Caco-2 (cell line): Measurements from ENCODE around the gene CEP83. TPM values are rescaled to one million over a fixed set of nuclear protein-coding genes. Genes with fewer than 3 reads are reported as not detected.

Experiments used
- BruUV-seq: library from RNA; stranded (reverse); fragments of 400-500 nt; replicated peaks from 2 replicates; lab custom pipeline; 2021; lab: Mats Ljungman, UMichigan
- CTCF ChIA-PET: fragments of 300-600 bp; sonication (Branson Sonifier 250); formaldehyde crosslinking; loops from one replicate; lab custom pipeline; 2022; ENCODE audit warnings: antibody characterized with exemption; lab: Charles Lee
- POLR2A ChIA-PET: fragments of 300-600 bp; sonication (Branson Sonifier 250); formaldehyde crosslinking; loops from one replicate; lab custom pipeline; 2022; ENCODE audit warnings: antibody characterized with exemption; lab: Charles Lee
- DNase-seq, 2 experiments: peaks; one replicate each; pipeline versions ENCODE4 v3.0.0 to v3.0.0-alpha.2; 2020 to 2022
- H3K27me3 ChIP-seq: replicated peaks from 2 replicates; pipeline ENCODE4 v1.6.0; 2011; ENCODE audit warnings: low read length; ENCODE audit not compliant: control insufficient read depth, insufficient read depth
- H3K36me3 ChIP-seq: 2 replicates; pipeline ENCODE4 v1.5.1; 2011; ENCODE audit warnings: low read length; ENCODE audit not compliant: control insufficient read depth, insufficient read depth
- H3K4me1 ChIP-seq: fragments of 250-450 bp; sonication (Bioruptor Pico); 2 replicates; pipeline ENCODE4 v1.5.1; 2020; ENCODE audit warnings: mild to moderate bottlenecking
- H3K4me3 ChIP-seq: 2 replicates; pipeline ENCODE4 v1.5.1; 2011; ENCODE audit warnings: low read depth, mild to moderate bottlenecking, control low read depth, low read length
- H3K9me3 ChIP-seq: fragments of 250-450 bp; sonication (Bioruptor Pico); 2 replicates; pipeline ENCODE4 v1.5.1; 2020; ENCODE audit warnings: mild to moderate bottlenecking, moderate library complexity
- H3K27ac Mint-ChIP-seq: one replicate; pipeline ENCODE4 v1.8.0; 2022; ENCODE audit warnings: mixed read lengths; ENCODE audit not compliant: unreplicated experiment
- H3K27me3 Mint-ChIP-seq: one replicate; pipeline ENCODE4 v1.8.0; 2022; ENCODE audit warnings: mixed read lengths; ENCODE audit not compliant: insufficient read depth, unreplicated experiment
- H3K36me3 Mint-ChIP-seq: one replicate; pipeline ENCODE4 v1.8.0; 2022; ENCODE audit warnings: mild to moderate bottlenecking, mixed read lengths; ENCODE audit not compliant: insufficient read depth, unreplicated experiment
- H3K4me1 Mint-ChIP-seq: one replicate; pipeline ENCODE4 v1.8.0; 2022; ENCODE audit warnings: low read depth, mixed read lengths; ENCODE audit not compliant: unreplicated experiment
- H3K4me3 Mint-ChIP-seq: one replicate; pipeline ENCODE4 v1.8.0; 2022; ENCODE audit warnings: mild to moderate bottlenecking, moderate library complexity, mixed read lengths; ENCODE audit not compliant: unreplicated experiment
- H3K9me3 Mint-ChIP-seq: one replicate; pipeline ENCODE4 v1.8.0; 2022; ENCODE audit warnings: mixed read lengths; ENCODE audit not compliant: unreplicated experiment
- CTCF ChIP-seq, 2 experiments: fragments of 200-600 bp in 1 of 2; IDR thresholded peaks; 1 replicate in 1 of 2; 2 replicates in 1 of 2; pipeline versions ENCODE4 v1.5.1 to v1.8.0; 2011 to 2022; ENCODE audit warnings: antibody characterized with exemption in 1 of 2, control low read depth in 1 of 2, inconsistent platforms in 1 of 2, low read depth in 1 of 2, low read length in 1 of 2, mild to moderate bottlenecking in 1 of 2, moderate library complexity in 1 of 2; ENCODE audit not compliant: insufficient read depth in 1 of 2, severe bottlenecking in 1 of 2, unreplicated experiment in 1 of 2
- intact Hi-C: fragments of 100-400 bp; cut with micrococcal nuclease; formaldehyde crosslinking; loops from one replicate; pipeline ENCODE4 v1.10.0; 2022; ENCODE audit not compliant: unreplicated experiment
- total RNA-seq: library from RNA; stranded (reverse); gene quantifications from 2 replicates; pipeline ENCODE4 v1.2.3, GENCODE V29; 2022

The CEP83 gene
- total RNA-seq, 1 experiment from 2014 or later = 23.3 TPM

- no peaks in the 10 kb centered on the region for H3K9me3 Mint-ChIP-seq
- H3K4me3 Mint-ChIP-seq = no peak overlapping the region
- peaks cover 7% of the 10 kb centered on the region for H3K4me1 Mint-ChIP-seq
- H3K27ac Mint-ChIP-seq = peak overlapping the region; percentile 65
- BruUV-seq = no TSS peak
- no peak for TF ChIP-seq CTCF (IDR thresholded peaks at IDR 0.05; ENCODE audit: insufficient read depth in 1 of 2, low read depth in 1 of 2, low read length in 1 of 2, severe bottlenecking in 1 of 2, unreplicated experiment in 1 of 2)
- peaks cover 70% of the 10 kb centered on the region for H3K36me3 Mint-ChIP-seq
- H3K27me3 Mint-ChIP-seq = no peaks in the 10 kb centered on the region
- intact Hi-C loops = no loop called here
- no peaks in the 10 kb centered on the region; the same call in 1 of the 2 replicates for H3K36me3 ChIP-seq
- H3K4me1 ChIP-seq = peaks cover 14% of the 10 kb centered on the region
- H3K27me3 ChIP-seq = no peaks in the 10 kb centered on the region
- H3K4me3 ChIP-seq = no peak overlapping the region
- DNase-seq = no peak
- H3K9me3 ChIP-seq = no peaks in the 10 kb centered on the region
- CTCF ChIA-PET = no interaction called here
- POLR2A ChIA-PET = no interaction called here
These were observed 193.5 kb downstream of the CEP83 start for GRCh38 chr12:94265966-94266745.

GRCh38 chr12:94265539-94265938 is 194.1 kb downstream of the CEP83 start:
- Mint-ChIP-seq H3K27ac (peak overlapping the region; percentile 65), H3K36me3 (peaks cover 71% of the 10 kb centered on the region), H3K4me1 (peaks cover 7% of the 10 kb centered on the region), H3K4me3 (no peak overlapping the region), H3K27me3 (no peaks in the 10 kb centered on the region), H3K9me3 (no peaks in the 10 kb centered on the region)
- Histone ChIP-seq H3K9me3 (no peaks in the 10 kb centered on the region), H3K4me1 (peaks cover 14% of the 10 kb centered on the region), H3K36me3 (no peaks in the 10 kb centered on the region; the same call in 1 of the 2 replicates), H3K4me3 (no peak overlapping the region), H3K27me3 (no peaks in the 10 kb centered on the region)
- DNase-seq = no peak
- no TSS peak for BruUV-seq
- CTCF ChIA-PET = no interaction called here
- intact Hi-C loops = no loop called here
- no peak for TF ChIP-seq CTCF (IDR thresholded peaks at IDR 0.05; ENCODE audit: insufficient read depth in 1 of 2, low read depth in 1 of 2, low read length in 1 of 2, severe bottlenecking in 1 of 2, unreplicated experiment in 1 of 2)
- POLR2A ChIA-PET = no interaction called here

GRCh38 chr12:94264736-94265485 is 194.8 kb downstream of the CEP83 start:
- H3K4me1 ChIP-seq = peaks cover 14% of the 10 kb centered on the region
- H3K27ac Mint-ChIP-seq = no peak overlapping the region
- no peak overlapping the region for H3K4me3 Mint-ChIP-seq
- no peak for DNase-seq
- H3K9me3 ChIP-seq = no peaks in the 10 kb centered on the region
- BruUV-seq = no TSS peak
- H3K36me3 ChIP-seq = no peaks in the 10 kb centered on the region
- no peaks in the 10 kb centered on the region for H3K27me3 ChIP-seq
- no peak overlapping the region for H3K4me3 ChIP-seq
- TF ChIP-seq CTCF (IDR thresholded peaks at IDR 0.05; ENCODE audit: insufficient read depth in 1 of 2, low read depth in 1 of 2, low read length in 1 of 2, severe bottlenecking in 1 of 2, unreplicated experiment in 1 of 2) = no peak
- no peaks in the 10 kb centered on the region for H3K9me3 Mint-ChIP-seq
- peaks cover 71% of the 10 kb centered on the region for H3K36me3 Mint-ChIP-seq
- H3K27me3 Mint-ChIP-seq = no peaks in the 10 kb centered on the region
- POLR2A ChIA-PET = no interaction called here
- CTCF ChIA-PET = no interaction called here
- intact Hi-C loops = no loop called here
- peaks cover 7% of the 10 kb centered on the region for H3K4me1 Mint-ChIP-seq
